ENCODE data around the gene MSANTD7. TPM values are rescaled to one million over a fixed set of nuclear protein-coding genes. Genes with fewer than 3 reads are reported as not detected.

MSANTD7 gene
- total and polyA plus RNA-seq, 5 donors: 2.5 to 6.1 (median 5.3) TPM

- Histone ChIP-seq H3K27me3 (ENCODE audit: control insufficient read depth, insufficient read depth) (no peaks in the 10 kb centered on the region), H3K9me3 (ENCODE audit: control insufficient read depth, low read length) (no peaks in the 10 kb centered on the region), H3K4me1 (ENCODE audit: control insufficient read depth, insufficient read depth, low read length) (no peaks in the 10 kb centered on the region), H3K4me3 (ENCODE audit: low read length) (no peak overlapping the region), H3K27ac (ENCODE audit: low read length) (no peak overlapping the region)
- intact Hi-C loops (cut with DNase I): loop anchor here in 1 of 4 donors (5.0 kb wide), 1 partner anchor 318 kb away; no protein-coding TSS in a partner anchor
- 88% methylated on average over 10 of the region's 10 CpGs for WGBS
- DNase-seq (no peak), ATAC-seq (peak; percentile 71 to 92)
Measured at GRCh38 chr10:14820010-14820774, 17.9 kb upstream of the MSANTD7 start.

GRCh38 chr10:14820775-14821154 is 17.3 kb upstream of the MSANTD7 start:
- intact Hi-C loops (cut with DNase I): loop anchor here in 1 of 4 donors (5.0 kb wide), 1 partner anchor 318 kb away; no protein-coding TSS in a partner anchor
- WGBS: 87% methylated on average over 5 of the region's 5 CpGs
- no peaks in the 10 kb centered on the region for H3K4me1 ChIP-seq (ENCODE audit: control insufficient read depth, insufficient read depth, low read length)
- H3K27me3 ChIP-seq (ENCODE audit: control insufficient read depth, insufficient read depth): no peaks in the 10 kb centered on the region
- no peak for DNase-seq
- H3K4me3 ChIP-seq (ENCODE audit: low read length): no peak overlapping the region
- no peak overlapping the region for H3K27ac ChIP-seq (ENCODE audit: low read length)
- ATAC-seq: no peak
- no peaks in the 10 kb centered on the region for H3K9me3 ChIP-seq (ENCODE audit: control insufficient read depth, low read length)

DNA sequence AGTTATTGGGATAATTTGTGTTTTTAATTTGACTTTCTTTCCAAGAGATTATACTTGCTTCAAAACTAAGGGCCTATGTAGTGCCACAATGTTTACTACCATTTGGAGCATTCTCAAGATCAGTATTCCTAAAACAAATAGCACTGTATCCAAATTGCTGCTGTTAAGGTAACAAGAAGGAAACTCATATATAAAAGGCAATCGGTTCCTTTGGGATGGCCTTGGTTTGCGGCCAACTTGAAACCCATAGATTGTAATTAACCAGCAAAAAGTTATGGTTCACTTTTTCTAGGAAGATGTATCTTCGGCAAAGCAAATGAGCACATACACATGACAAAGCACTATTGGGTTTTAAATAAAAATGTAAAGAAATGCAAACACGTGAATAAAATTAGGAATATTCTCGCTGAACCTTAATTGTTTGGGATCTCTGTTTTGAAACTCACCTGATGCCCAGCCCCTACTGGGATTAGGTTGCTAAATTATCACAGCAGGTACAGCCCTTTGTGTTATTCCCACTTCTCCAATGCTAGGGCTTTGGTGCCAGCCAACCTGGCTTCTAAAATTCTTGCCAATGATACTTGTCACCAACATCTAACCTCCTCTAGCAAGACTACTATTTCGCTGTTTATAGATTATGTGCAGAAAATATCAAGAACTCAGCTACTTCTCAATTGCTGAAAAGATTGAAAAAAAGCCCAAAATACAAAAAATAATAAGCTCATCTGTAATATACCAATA is 16.3 kb upstream of the MSANTD7 start:
- Histone ChIP-seq H3K27me3 (ENCODE audit: control insufficient read depth, insufficient read depth) (no peaks in the 10 kb centered on the region), H3K4me1 (ENCODE audit: control insufficient read depth, insufficient read depth, low read length) (no peaks in the 10 kb centered on the region), H3K9me3 (ENCODE audit: control insufficient read depth, low read length) (no peaks in the 10 kb centered on the region), H3K27ac (ENCODE audit: low read length) (no peak overlapping the region), H3K4me3 (ENCODE audit: low read length) (no peak overlapping the region)
- DNase-seq (no peak), ATAC-seq (no peak)
- WGBS: 86% methylated on average over 6 of the region's 6 CpGs
- intact Hi-C loops (cut with DNase I): loop anchor here in 1 of 4 donors (5.0 kb wide), 1 partner anchor 320 kb away; no protein-coding TSS in a partner anchor

DNA sequence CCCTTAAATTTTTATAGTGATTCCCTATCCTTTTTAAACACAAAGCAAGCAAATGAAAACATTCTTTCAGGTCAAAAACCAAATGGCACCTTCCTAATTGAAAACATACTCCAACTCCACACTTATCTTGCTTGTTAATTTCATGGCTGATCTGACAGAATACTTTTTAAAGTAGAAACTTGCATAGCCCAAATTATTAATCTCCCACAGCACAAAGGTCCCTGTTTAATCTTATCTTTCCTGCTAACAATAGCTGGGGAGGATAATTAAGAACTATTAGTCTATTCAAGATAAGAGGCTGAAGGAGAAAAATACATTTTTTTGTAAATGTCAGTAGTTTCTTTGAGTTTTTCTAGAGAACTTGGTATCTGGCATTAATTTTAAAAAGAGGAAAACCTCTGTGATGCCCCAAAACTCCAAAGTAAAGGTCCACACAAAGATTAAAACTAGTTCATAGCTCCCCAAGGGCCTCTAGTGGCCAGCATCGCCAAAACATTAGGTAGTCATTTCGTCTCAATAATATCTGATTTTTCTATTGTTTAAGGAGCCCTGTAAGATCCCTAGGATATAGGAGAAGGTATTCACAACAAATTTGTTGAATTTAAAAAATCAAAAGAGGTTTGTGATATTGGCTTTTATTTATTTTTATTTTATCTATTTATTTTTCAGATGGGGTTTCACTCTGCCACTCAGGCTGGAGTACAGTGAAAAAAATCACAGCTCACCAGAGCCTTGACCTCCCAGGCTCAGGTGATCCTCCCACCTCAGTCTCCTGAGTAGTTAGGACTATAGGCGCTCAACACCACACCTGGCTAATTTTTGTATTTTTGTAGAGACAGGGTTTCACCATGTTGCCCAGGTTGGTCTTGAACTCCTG is 15.0 kb upstream of the MSANTD7 start:
- no peak overlapping the region for H3K27ac ChIP-seq (ENCODE audit: low read length)
- 35% methylated on average over 3 of the region's 3 CpGs for WGBS
- H3K4me3 ChIP-seq (ENCODE audit: low read length): no peak overlapping the region
- ATAC-seq: peak in 1 of 2 donors; percentile 40
- no peaks in the 10 kb centered on the region for H3K9me3 ChIP-seq (ENCODE audit: control insufficient read depth, low read length)
- intact Hi-C loops (cut with DNase I): loop anchor here in 1 of 4 donors (5.0 kb wide), 1 partner anchor 321 kb away; no protein-coding TSS in a partner anchor
- DNase-seq: peak in 2 of 3 donors; percentile 53 to 56
- H3K27me3 ChIP-seq (ENCODE audit: control insufficient read depth, insufficient read depth): no peaks in the 10 kb centered on the region
- no peaks in the 10 kb centered on the region for H3K4me1 ChIP-seq (ENCODE audit: control insufficient read depth, insufficient read depth, low read length)

DNA sequence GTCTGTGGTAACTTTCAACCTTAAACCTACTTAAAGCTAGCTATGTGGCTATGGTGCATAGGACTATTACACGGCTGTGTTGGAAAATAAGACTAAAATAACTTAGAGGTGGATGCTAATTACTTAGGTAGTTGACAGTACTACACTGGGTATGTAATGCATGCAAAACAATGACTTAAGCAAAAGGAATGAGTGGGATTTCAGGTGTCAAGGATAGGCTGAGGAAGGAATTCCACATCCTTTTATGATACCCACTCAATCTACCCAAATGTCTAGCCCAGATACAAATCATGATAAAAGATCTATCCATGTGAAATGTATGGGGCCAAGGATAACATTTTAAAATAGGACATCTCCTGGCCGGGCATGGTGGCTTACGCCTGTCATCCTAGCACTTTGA is 14.1 kb upstream of the MSANTD7 start:
- DNase-seq: no peak
- intact Hi-C loops (cut with DNase I): loop anchor here in 1 of 4 donors (5.0 kb wide), 1 partner anchor 322 kb away; no protein-coding TSS in a partner anchor
- WGBS: 89% methylated on average over 3 of the region's 3 CpGs

DNA sequence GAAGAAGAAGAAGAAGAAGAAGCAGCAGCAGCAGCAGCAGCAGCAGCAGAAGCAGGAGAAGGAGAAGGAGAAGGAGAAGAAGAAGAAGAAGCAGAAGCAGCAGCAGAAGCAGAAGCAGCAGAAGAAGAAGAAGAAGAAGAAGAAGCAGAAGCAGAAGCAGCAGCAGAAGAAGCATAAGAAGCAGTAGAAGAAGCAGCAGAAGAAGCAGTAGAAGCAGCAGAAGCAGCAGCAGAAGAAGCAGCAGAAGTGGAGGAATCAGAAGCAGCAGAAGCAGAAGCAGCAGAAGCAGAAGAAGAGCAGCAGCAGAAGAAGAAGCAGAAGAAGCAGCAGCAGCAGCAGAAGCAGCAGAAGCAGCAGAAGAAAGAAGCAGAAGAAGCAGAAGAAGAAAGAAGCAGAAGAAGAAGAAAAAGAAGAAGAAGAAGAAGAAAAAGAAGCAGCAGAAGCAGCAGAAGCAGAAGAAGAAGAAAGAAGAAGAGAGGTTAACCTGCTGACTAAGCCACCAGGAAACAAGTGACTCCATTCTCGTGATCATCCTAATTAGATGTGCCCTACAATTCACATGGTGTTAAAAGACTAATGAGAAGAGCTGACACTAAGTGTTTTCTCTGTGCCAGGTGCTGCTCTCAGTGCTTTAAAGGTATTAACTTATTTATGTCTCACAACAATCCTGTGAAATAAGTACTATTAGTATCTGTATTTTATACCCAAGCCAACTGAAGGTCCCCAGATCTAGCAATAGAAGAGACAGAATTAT is 11.9 kb upstream of the MSANTD7 start:
- no peaks in the 10 kb centered on the region for H3K4me1 ChIP-seq (ENCODE audit: control insufficient read depth, insufficient read depth, low read length)
- intact Hi-C loops (cut with DNase I): no loop called here
- H3K27ac ChIP-seq (ENCODE audit: low read length): no peak overlapping the region
- 68% methylated on average over 1 of the region's 1 CpG for WGBS
- H3K9me3 ChIP-seq (ENCODE audit: control insufficient read depth, low read length): no peaks in the 10 kb centered on the region
- no peak for ATAC-seq
- no peak overlapping the region for H3K4me3 ChIP-seq (ENCODE audit: low read length)
- H3K27me3 ChIP-seq (ENCODE audit: control insufficient read depth, insufficient read depth): no peaks in the 10 kb centered on the region
- no peak for DNase-seq

More for the DNA sequence above, 14.1 kb upstream of the MSANTD7 start:
- no peak for ATAC-seq
- no peaks in the 10 kb centered on the region for H3K27me3 ChIP-seq (ENCODE audit: control insufficient read depth, insufficient read depth)
- H3K9me3 ChIP-seq (ENCODE audit: control insufficient read depth, low read length): no peaks in the 10 kb centered on the region
- H3K27ac ChIP-seq (ENCODE audit: low read length): no peak overlapping the region
- H3K4me3 ChIP-seq (ENCODE audit: low read length): no peak overlapping the region
- no peaks in the 10 kb centered on the region for H3K4me1 ChIP-seq (ENCODE audit: control insufficient read depth, insufficient read depth, low read length)

- H3K4me3 ChIP-seq (ENCODE audit: low read length): no peak overlapping the region
- no peak overlapping the region for H3K27ac ChIP-seq (ENCODE audit: low read length)
- DNase-seq: no peak
- H3K4me1 ChIP-seq (ENCODE audit: control insufficient read depth, insufficient read depth, low read length): no peaks in the 10 kb centered on the region
- intact Hi-C loops (cut with DNase I): no loop called here
- no peak for ATAC-seq
- H3K9me3 ChIP-seq (ENCODE audit: control insufficient read depth, low read length): no peaks in the 10 kb centered on the region
- 77% methylated on average over 3 of the region's 3 CpGs for WGBS
- no peaks in the 10 kb centered on the region for H3K27me3 ChIP-seq (ENCODE audit: control insufficient read depth, insufficient read depth)
Measured at GRCh38 chr10:14833106-14833505, 5.0 kb upstream of the MSANTD7 start.

GRCh38 chr10:14836208-14836607 is 1.9 kb upstream of the MSANTD7 start:
- intact Hi-C loops (cut with DNase I): no loop called here
- ATAC-seq (no peak), DNase-seq (no peak)
- WGBS: 96% methylated on average over 2 of the region's 2 CpGs
- Histone ChIP-seq H3K27ac (ENCODE audit: low read length) (no peak overlapping the region), H3K27me3 (ENCODE audit: control insufficient read depth, insufficient read depth) (no peaks in the 10 kb centered on the region), H3K9me3 (ENCODE audit: control insufficient read depth, low read length) (no peaks in the 10 kb centered on the region), H3K4me1 (ENCODE audit: control insufficient read depth, insufficient read depth, low read length) (no peaks in the 10 kb centered on the region), H3K4me3 (ENCODE audit: low read length) (no peak overlapping the region)

- no peaks in the 10 kb centered on the region for H3K9me3 ChIP-seq (ENCODE audit: control insufficient read depth, low read length)
- ATAC-seq: no peak
- H3K4me3 ChIP-seq (ENCODE audit: low read length): peak overlapping the region; percentile 48
- no peaks in the 10 kb centered on the region for H3K27me3 ChIP-seq (ENCODE audit: control insufficient read depth, insufficient read depth)
- intact Hi-C loops (cut with DNase I): no loop called here
- no peaks in the 10 kb centered on the region for H3K4me1 ChIP-seq (ENCODE audit: control insufficient read depth, insufficient read depth, low read length)
- WGBS: 17% methylated on average over 14 of the region's 14 CpGs
- DNase-seq: no peak
- peak overlapping the region; percentile 91 for H3K27ac ChIP-seq (ENCODE audit: low read length)
Measured at GRCh38 chr10:14837003-14837756, 926 bp upstream of the MSANTD7 start.
